Colonic mucosa (tissue), 4 donors: ENCODE data around the gene KPRP. TPM values are rescaled to one million over a fixed set of nuclear protein-coding genes. Genes with fewer than 3 reads are reported as not detected.

Experiments
- DNase-seq: peaks from one replicate; pipeline ENCODE4 v3.0.0-alpha.2; 2020
- H3K27ac ChIP-seq: fragments of 200-600 bp; one replicate; pipeline ENCODE4 v1.8.0; 2021
- H3K27me3 ChIP-seq: fragments of 200-600 bp; one replicate; pipeline ENCODE4 v1.8.0; 2021
- H3K36me3 ChIP-seq: fragments of 200-600 bp; one replicate; pipeline ENCODE4 v1.8.0; 2021
- H3K4me1 ChIP-seq: fragments of 200-600 bp; one replicate; pipeline ENCODE4 v1.8.0; 2021; ENCODE audit warnings: mild to moderate bottlenecking
- H3K4me3 ChIP-seq: fragments of 200-600 bp; one replicate; pipeline ENCODE4 v1.8.0; 2021
- H3K9ac ChIP-seq, 2 donors: one replicate each; pipeline ENCODE4 v1.7.0; 2013; ENCODE audit warnings: control low read depth in 2 of 2, low read depth in 2 of 2, low read length in 2 of 2
- H3K9me3 ChIP-seq: fragments of 200-600 bp; one replicate; pipeline ENCODE4 v1.8.0; 2021
- CTCF ChIP-seq: fragments of 200-600 bp; IDR thresholded peaks from one replicate; pipeline ENCODE4 v1.8.0; 2022; ENCODE audit warnings: antibody characterized with exemption, mild to moderate bottlenecking
- intact Hi-C: fragments of 100-400 bp; cut with DNase I; formaldehyde crosslinking; loops from one replicate; pipeline ENCODE4 v1.14.1; 2022
- total RNA-seq, 2 donors: library from RNA; stranded (reverse); fragmentation: NEBNext Ultra II Directional in 1 of 2; extraction: Animal tissue kit (Norgen Biotek cat#: 25700) in 1 of 2; gene quantifications; one replicate each; pipeline ENCODE4 v1.2.1, GENCODE V29; 2021
- donor health status: healthy.
- donor health status: DM: no; HTN: no; CAD: no.
- donor health status: DM: no; HTN: no; CAD: no.

The KPRP gene
- total RNA-seq, 2 donors from 2014 or later, result not detected

GRCh38 chr1:152786077-152786476 lies 28.3 kb downstream of the KPRP start, which contains the start of gene LCE1E:
Gene LCE1E, plus strand, starts transcription at chr1:152786257. Its CDS starts 1,043 bp downstream, at chr1:152787300.
- no peaks in the 10 kb centered on the region for H3K36me3 ChIP-seq
- no peak for TF ChIP-seq CTCF
- no peak for DNase-seq
- no peak within 1 kb of the TSS for H3K27ac ChIP-seq
- H3K27me3 ChIP-seq, result no peaks in the 10 kb centered on the region
- no peaks in the 10 kb centered on the region for H3K9me3 ChIP-seq
- no peak within 1 kb of the TSS for H3K9ac ChIP-seq
- intact Hi-C loops, result no loop called here
- H3K4me3 ChIP-seq, result no peak within 1 kb of the TSS
- H3K4me1 ChIP-seq, result no peaks in the 10 kb centered on the region

GRCh38 chr1:152795686-152796085 lies 37.9 kb downstream of the KPRP start:
- Histone ChIP-seq H3K36me3 (no peaks in the 10 kb centered on the region), H3K4me3 (no peak overlapping the region), H3K27me3 (no peaks in the 10 kb centered on the region), H3K9me3 (no peaks in the 10 kb centered on the region), H3K4me1 (no peaks in the 10 kb centered on the region), H3K9ac (no peak overlapping the region), H3K27ac (no peak overlapping the region)
- no peak for DNase-seq
- no peak for TF ChIP-seq CTCF
- intact Hi-C loops, result no loop called here

DNA sequence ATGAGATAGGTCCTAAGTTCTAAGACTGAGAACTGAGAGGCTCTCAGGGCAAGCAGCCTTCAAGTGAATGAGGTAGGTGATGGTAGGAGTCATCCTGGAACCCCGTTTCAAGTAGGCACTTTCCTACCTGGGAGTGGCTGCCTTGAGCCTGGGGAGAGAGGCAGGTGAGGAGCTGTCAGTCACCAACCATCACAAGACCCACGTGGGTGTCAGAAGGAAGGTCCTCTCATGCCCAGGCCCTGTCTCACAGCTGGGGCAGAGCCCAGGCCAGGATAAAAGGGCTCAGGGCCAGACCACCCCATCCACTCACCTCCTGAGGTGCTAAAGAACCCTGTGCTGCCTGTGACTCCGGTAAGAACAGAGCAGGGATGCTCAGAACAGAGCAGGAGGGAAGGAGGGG lies 38.6 kb downstream of the KPRP start, which contains the start of gene LCE1D:
LCE1D (plus strand) TSS at position 301 of the 400 bp plus-strand sequence. CDS start 1,074 bp downstream, outside the sequence.
- H3K27me3 ChIP-seq, result no peaks in the 10 kb centered on the region
- no peak within 1 kb of the TSS for H3K27ac ChIP-seq
- intact Hi-C loops, result no loop called here
- H3K4me3 ChIP-seq, result no peak within 1 kb of the TSS
- no peaks in the 10 kb centered on the region for H3K36me3 ChIP-seq
- no peak for TF ChIP-seq CTCF
- H3K9ac ChIP-seq, result no peak within 1 kb of the TSS
- H3K9me3 ChIP-seq, result no peaks in the 10 kb centered on the region
- no peak for DNase-seq
- no peaks in the 10 kb centered on the region for H3K4me1 ChIP-seq

- Histone ChIP-seq H3K27ac (no peak overlapping the region), H3K27me3 (no peaks in the 10 kb centered on the region), H3K36me3 (no peaks in the 10 kb centered on the region), H3K4me3 (no peak overlapping the region), H3K9ac (no peak overlapping the region), H3K4me1 (no peaks in the 10 kb centered on the region), H3K9me3 (no peaks in the 10 kb centered on the region)
- no peak for TF ChIP-seq CTCF
- no peak for DNase-seq
- intact Hi-C loops, result no loop called here
These were observed 43.5 kb downstream of the KPRP start for GRCh38 chr1:152801333-152801732.

DNA sequence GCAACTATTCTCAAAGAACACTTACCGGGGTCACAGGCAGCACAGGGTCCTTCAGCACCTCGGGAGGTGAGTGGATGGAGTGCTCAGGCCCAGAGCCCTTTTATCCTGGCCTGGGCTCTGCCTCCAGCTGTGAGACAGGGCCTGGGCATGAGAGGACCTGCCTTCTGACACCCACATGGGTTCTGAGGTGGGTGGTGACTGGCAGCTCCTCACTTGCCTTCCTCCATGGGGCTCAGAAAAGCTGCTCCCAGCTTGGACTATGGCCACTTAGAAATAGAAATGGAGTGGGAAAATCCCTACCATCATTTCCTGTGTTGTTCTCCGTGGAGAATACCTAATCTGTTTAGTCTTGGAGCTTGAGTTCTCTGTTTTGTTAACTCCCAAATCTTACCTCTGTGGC lies 48.8 kb downstream of the KPRP start, which contains the start of gene LCE1C:
LCE1C (minus strand) TSS at position 76 of the 400 bp plus-strand sequence. CDS start 1,173 bp downstream, outside the sequence.
- Histone ChIP-seq H3K4me1 (no peaks in the 10 kb centered on the region), H3K9ac (no peak within 1 kb of the TSS), H3K27ac (no peak within 1 kb of the TSS), H3K36me3 (no peaks in the 10 kb centered on the region), H3K27me3 (no peaks in the 10 kb centered on the region), H3K9me3 (no peaks in the 10 kb centered on the region), H3K4me3 (no peak within 1 kb of the TSS)
- TF ChIP-seq CTCF, result no peak
- intact Hi-C loops, result no loop called here
- no peak for DNase-seq
